Transverse colon (tissue), 4 donors: ENCODE measurements around the gene TSPAN3. TPM values are rescaled to one million over a fixed set of nuclear protein-coding genes. Genes with fewer than 3 reads are reported as not detected.

Source experiments
- DNase-seq: peaks from one replicate; pipeline ENCODE4 v3.0.0-alpha.2; 2019
- H3K27ac ChIP-seq, 4 donors: fragments of 200-600 bp; sonication (generic); 2 replicates each; pipeline ENCODE4 v1.5.1; 2016 to 2018; ENCODE audit warnings: inconsistent platforms in 4 of 4
- H3K27me3 ChIP-seq: fragments of 200-600 bp; sonication (generic); 2 replicates; pipeline ENCODE4 v1.5.1; 2017; ENCODE audit warnings: inconsistent platforms
- H3K36me3 ChIP-seq, 4 donors: fragments of 200-600 bp; sonication (generic); 2 replicates each; pipeline ENCODE4 v1.5.1; 2017 to 2019; ENCODE audit warnings: inconsistent platforms in 4 of 4
- H3K4me1 ChIP-seq, 4 donors: fragments of 200-600 bp; sonication (generic); 2 replicates each; pipeline ENCODE4 v1.5.1; 2017 to 2020; ENCODE audit warnings: inconsistent platforms in 4 of 4
- H3K4me3 ChIP-seq, 4 donors: fragments of 200-600 bp; sonication (generic); 1 replicate in 1 of 4; 2 replicates in 3 of 4; pipeline versions ENCODE4 v1.5.1 to v1.6.1; 2017 to 2019; ENCODE audit warnings: inconsistent platforms in 4 of 4
- H3K9me3 ChIP-seq, 2 donors: fragments of 200-600 bp; sonication (generic); 2 replicates each; pipeline ENCODE4 v1.5.1; 2017 to 2019; ENCODE audit warnings: inconsistent platforms in 2 of 2
- EP300 ChIP-seq: sonication (generic); formaldehyde crosslinking; IDR thresholded peaks from one replicate; pipeline ENCODE4 v1.6.1; 2017; ENCODE audit warnings: antibody characterized with exemption, low read depth
- POLR2A ChIP-seq: fragments of 450-650 bp; IDR thresholded peaks from one replicate; pipeline ENCODE4 v1.6.1; 2016; ENCODE audit warnings: antibody characterized with exemption, mild to moderate bottlenecking, moderate library complexity
- POLR2AphosphoS5 ChIP-seq, 3 donors: sonication (generic); formaldehyde crosslinking; IDR thresholded peaks; one replicate each; pipeline ENCODE4 v1.6.1; 2016; ENCODE audit warnings: antibody characterized with exemption in 3 of 3
- WGBS, 2 donors: methylation state at CpG; one replicate each; pipeline ENCODE4 v1.1.5; 2018; ENCODE audit warnings: low coverage in 1 of 2; 5-methylcytosine and 5-hydroxymethylcytosine counted together
- in situ Hi-C, 4 donors: fragments of 200-750 bp; cut with MboI; loops; one replicate each; pipeline versions ENCODE4 v1.15.0 to v1.15.1; 2017; ENCODE audit warnings: low sequenced_read_pairs in 3 of 4, low pct_ligation_motif_present in 1 of 4, low pct_unique_long_range_greater_than_20kb in 1 of 4
- intact Hi-C: fragments of 100-400 bp; cut with DNase I; formaldehyde crosslinking; loops from one replicate; pipeline ENCODE4 v1.15.1; 2023; ENCODE audit warnings: low total_unique reads
- total RNA-seq, 4 donors: library from RNA; depleted of rRNA; stranded (reverse); fragments of >200 nt; gene quantifications; one replicate each; pipeline ENCODE4 v1.1.0, GENCODE V29; 2016
- TF ChIP-seq, protein P1 (sequence below), 5 experiments: fragments of 200-600 bp in 3 of 5; fragments of 450-650 bp in 2 of 5; sonication (generic) in 3 of 5; IDR thresholded peaks; 1 replicate in 2 of 5; 2 replicates in 3 of 5; pipeline ENCODE4 v1.5.1; 2016 to 2017; ENCODE audit warnings: antibody characterized with exemption in 5 of 5, inconsistent platforms in 3 of 5, mild to moderate bottlenecking in 2 of 5, moderate library complexity in 1 of 5

Gene TSPAN3
- total RNA-seq, 4 donors from 2014 or later = 365 to 1,069 (median 676) TPM

DNA sequence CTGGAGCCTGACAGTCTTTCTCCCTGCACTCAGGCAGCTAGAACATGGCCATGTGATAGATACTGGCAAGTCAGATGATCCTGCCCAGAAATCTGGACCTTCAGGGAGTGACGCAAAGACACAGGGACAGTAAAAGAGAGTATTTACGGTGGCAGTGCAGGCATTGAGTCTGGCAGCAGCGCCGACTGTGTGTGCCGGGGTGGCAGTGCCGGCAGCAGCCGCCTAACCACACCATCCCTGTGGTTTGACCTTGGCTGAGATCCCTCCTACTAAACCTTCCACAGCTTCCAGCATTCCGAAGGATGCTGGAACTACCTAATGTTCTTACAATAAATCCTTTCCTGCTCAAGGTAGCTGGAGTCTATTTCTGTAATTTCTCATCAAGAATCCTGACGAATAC, 4.6 kb upstream of the TSPAN3 start:
- no peaks in the 10 kb centered on the region for H3K9me3 ChIP-seq
- DNase-seq = no peak
- H3K27me3 ChIP-seq = no peaks in the 10 kb centered on the region
- no peaks in the 10 kb centered on the region for H3K36me3 ChIP-seq
- WGBS, 2 donors = 61 to 86% methylated on average over 1 to 9 of the region's 9 CpGs
- H3K4me3 ChIP-seq = no peak overlapping the region
- in situ Hi-C loops = no loop called here
- H3K27ac ChIP-seq = no peak overlapping the region
- TF ChIP-seq, protein P1, sequence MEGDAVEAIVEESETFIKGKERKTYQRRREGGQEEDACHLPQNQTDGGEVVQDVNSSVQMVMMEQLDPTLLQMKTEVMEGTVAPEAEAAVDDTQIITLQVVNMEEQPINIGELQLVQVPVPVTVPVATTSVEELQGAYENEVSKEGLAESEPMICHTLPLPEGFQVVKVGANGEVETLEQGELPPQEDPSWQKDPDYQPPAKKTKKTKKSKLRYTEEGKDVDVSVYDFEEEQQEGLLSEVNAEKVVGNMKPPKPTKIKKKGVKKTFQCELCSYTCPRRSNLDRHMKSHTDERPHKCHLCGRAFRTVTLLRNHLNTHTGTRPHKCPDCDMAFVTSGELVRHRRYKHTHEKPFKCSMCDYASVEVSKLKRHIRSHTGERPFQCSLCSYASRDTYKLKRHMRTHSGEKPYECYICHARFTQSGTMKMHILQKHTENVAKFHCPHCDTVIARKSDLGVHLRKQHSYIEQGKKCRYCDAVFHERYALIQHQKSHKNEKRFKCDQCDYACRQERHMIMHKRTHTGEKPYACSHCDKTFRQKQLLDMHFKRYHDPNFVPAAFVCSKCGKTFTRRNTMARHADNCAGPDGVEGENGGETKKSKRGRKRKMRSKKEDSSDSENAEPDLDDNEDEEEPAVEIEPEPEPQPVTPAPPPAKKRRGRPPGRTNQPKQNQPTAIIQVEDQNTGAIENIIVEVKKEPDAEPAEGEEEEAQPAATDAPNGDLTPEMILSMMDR (IDR thresholded peaks at IDR 0.05) = peak in 1 of 5 experiments; percentile 22
- TF ChIP-seq EP300 = no peak
- intact Hi-C loops = loop anchor here (5.0 kb wide), 1 partner anchor 708 kb away; no protein-coding TSS in a partner anchor
- peaks cover 0 to 10% (median 6%) of the 10 kb centered on the region in 4 donors for H3K4me1 ChIP-seq

DNA sequence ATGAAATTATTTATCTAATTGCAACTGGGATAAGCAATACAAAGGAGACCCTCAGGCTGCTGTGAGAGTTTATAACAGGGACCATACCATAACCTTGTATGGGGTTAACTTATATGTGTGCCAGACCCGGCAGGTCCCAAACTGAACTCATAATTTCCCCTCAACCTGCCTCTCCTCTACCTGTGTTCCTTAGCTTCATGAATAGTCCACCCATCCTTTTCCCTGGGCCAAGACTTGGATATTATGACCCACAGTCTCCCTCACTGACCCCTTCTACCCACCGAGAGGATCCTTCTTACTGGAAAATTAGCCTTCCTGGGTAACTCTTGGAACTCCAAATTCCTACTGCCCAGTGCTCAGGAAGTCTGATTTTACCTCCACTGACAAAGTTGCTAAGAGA, 3.4 kb upstream of the TSPAN3 start:
- TF ChIP-seq POLR2A (no peak), EP300 (no peak), POLR2AphosphoS5 (IDR thresholded peaks at IDR 0.05) (no peak)
- TF ChIP-seq, protein P1 (IDR thresholded peaks at IDR 0.05) = no peak
- H3K36me3 ChIP-seq = no peaks in the 10 kb centered on the region
- intact Hi-C loops = no loop called here

DNA sequence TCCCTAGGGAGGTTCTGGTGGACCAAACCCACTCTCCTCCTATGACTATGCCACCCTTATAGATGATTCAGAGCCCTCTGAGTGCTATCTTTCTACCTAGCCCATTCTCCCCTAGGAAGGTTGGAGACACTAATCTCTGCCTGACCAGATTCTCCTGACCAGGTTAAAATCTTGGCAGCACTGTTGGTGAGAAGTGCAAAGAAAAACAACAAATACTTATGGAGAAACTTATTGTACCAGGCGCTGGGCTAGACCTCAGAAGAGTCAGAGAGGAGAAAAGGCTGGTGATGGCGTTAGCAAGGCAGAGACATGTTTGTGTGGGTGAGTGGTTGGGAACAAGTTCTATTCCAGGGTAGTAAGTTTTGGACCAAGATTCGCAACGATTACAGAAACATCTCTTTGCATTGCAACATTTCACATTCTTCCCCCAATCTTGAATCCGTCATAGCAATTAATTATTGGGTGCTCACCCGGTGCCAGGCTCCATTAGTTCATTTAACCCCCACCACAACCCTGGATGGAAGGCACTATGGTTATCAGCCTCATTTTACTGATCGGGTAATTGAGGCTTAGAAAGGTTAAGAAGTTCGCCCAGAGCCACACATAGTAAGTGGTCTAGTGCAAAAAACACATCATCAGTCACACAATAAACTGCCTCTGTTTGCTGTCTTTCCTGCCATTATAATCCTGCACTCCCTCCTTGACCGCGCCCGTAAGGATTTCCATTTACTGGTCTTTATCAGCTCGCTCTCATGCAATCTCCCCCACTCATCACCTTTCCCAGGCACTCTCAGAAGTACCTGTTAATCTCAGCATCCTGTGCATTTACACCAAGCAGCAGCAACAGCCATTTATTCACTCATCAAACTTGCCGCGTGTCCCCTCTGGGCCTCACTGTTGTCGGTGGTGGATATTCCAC, 655 bp upstream of the TSPAN3 start:
- TF ChIP-seq EP300 = no peak
- intact Hi-C loops (no loop called here), in situ Hi-C loops (no loop called here)
- no peaks in the 10 kb centered on the region for H3K27me3 ChIP-seq
- H3K4me3 ChIP-seq = peak overlapping the region in 3 of 4 donors; percentile 92 to 98 (median 97)
- peaks cover 0 to 44% (median 36%) of the 10 kb centered on the region in 4 donors for H3K4me1 ChIP-seq
- no peak for DNase-seq
- 84 to 85% methylated on average over 12 to 15 of the region's 15 CpGs for WGBS, 2 donors
- peak overlapping the region; percentile 96 to 99 (median 98) for H3K27ac ChIP-seq
- no peaks in the 10 kb centered on the region for H3K9me3 ChIP-seq
- no peaks in the 10 kb centered on the region for H3K36me3 ChIP-seq

More for the DNA sequence above, 3.4 kb upstream of the TSPAN3 start:
- WGBS, 2 donors = 81 to 84% methylated on average over 2 of the region's 2 CpGs
- Histone ChIP-seq H3K27me3 (no peaks in the 10 kb centered on the region), H3K9me3 (no peaks in the 10 kb centered on the region), H3K4me1 (peaks cover 0 to 16% (median 11%) of the 10 kb centered on the region in 4 donors), H3K27ac (no peak overlapping the region), H3K4me3 (no peak overlapping the region)
- no peak for DNase-seq
- in situ Hi-C loops = no loop called here

DNA sequence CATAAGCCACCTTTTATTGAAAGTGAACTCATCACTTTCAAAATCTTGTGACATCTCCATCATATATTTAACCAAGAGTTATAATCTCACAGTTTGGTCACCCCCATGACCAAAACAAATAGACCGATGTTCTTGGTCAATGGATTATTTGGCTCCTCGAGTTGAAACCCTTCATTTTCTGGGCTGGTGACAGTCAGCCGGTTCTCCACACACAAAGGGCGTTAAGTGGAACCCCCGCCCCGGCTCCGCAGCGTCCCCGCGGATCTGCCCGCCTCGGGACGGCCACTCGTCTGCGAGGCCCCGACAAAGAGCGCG, 772 bp downstream of the TSPAN3 start:
- H3K4me1 ChIP-seq = peaks cover 8 to 58% (median 47%) of the 10 kb centered on the region in 4 donors
- H3K27me3 ChIP-seq = no peaks in the 10 kb centered on the region
- in situ Hi-C loops (no loop called here), intact Hi-C loops (no loop called here)
- WGBS, 2 donors = 1 to 20% methylated on average over 1 to 10 of the region's 18 CpGs
- no peak for DNase-seq
- H3K4me3 ChIP-seq = peak overlapping the region; percentile 47 to 98 (median 94)
- no peaks in the 10 kb centered on the region for H3K36me3 ChIP-seq
- peak overlapping the region; percentile 96 to 99 (median 98) for H3K27ac ChIP-seq
- H3K9me3 ChIP-seq = no peaks in the 10 kb centered on the region
- TF ChIP-seq POLR2A = no peak

DNA sequence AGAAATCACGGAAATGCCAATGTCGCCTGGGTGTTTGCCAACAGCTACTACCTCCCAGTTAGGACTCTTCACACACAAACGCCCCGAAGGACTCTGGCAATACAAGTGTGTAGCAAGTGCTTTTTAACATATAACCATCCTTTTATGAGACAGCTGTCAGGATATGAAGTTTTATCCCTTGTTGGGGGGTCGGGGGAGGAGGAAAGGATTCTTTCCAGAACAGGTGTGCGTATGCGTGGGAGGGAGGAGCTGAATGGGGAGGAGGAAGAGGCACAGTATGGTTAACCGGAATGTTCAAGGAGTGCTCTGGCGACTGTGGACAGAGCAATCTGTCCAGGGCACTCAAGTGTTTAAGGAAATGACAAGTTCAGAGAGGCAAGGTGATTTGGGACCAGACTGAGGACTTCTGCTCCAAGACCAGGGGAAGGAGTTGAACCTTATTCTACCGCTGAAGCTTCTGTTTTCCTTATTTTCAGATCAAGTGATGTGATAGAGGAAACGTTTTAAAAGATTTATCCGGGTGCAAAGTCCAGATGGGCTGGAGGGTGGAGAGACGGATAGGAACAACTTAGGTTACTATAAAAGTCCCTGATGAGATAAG, 1.3 kb downstream of the TSPAN3 start:
- WGBS, 2 donors = 25 to 26% methylated on average over 7 to 13 of the region's 13 CpGs
- intact Hi-C loops (no loop called here), in situ Hi-C loops (no loop called here)
- peak; percentile 69 for DNase-seq
- no peaks in the 10 kb centered on the region for H3K36me3 ChIP-seq
- H3K9me3 ChIP-seq = no peaks in the 10 kb centered on the region
- TF ChIP-seq POLR2AphosphoS5 (IDR thresholded peaks at IDR 0.05) (peak in 2 of 3 donors; percentile 55 to 75), POLR2A (peak; percentile 79), EP300 (no peak)
- peak overlapping the region; percentile 47 to 98 (median 94) for H3K4me3 ChIP-seq
- H3K27me3 ChIP-seq = no peaks in the 10 kb centered on the region
- peak overlapping the region; percentile 96 to 99 (median 98) for H3K27ac ChIP-seq
- H3K4me1 ChIP-seq = peaks cover 13 to 63% (median 52%) of the 10 kb centered on the region in 4 donors
